WTC11 (cell line): ENCODE data around the gene RPRD1B. TPM values are rescaled to one million over a fixed set of nuclear protein-coding genes. Genes with fewer than 3 reads are reported as not detected.

Experiments used
- ATAC-seq: fragments of 200-7000 bp; cut with Tn5 transposase; 2 replicates; pipeline ENCODE4 v1.10.0; 2021; ENCODE audit warnings: mild to moderate bottlenecking, moderate library complexity
- CTCF ChIA-PET: fragments of 300-600 bp; sonication (Branson Sonifier 250); formaldehyde crosslinking; loops from one replicate; lab custom pipeline; 2021; ENCODE audit warnings: antibody characterized with exemption; lab: Charles Lee
- POLR2A ChIA-PET: fragments of 350-600 bp; sonication (Branson Sonifier 250); formaldehyde crosslinking; loops from one replicate; lab custom pipeline; 2021; ENCODE audit warnings: antibody characterized with exemption; lab: Charles Lee
- DNase-seq: peaks from one replicate; pipeline ENCODE4 v3.0.0; 2021; ENCODE audit warnings: low spot score
- H3K27ac Mint-ChIP-seq: 2 replicates; pipeline ENCODE4 v1.8.0; 2021; ENCODE audit warnings: mixed read lengths
- H3K27me3 Mint-ChIP-seq: 2 replicates; pipeline ENCODE4 v1.8.0; 2021; ENCODE audit warnings: low read depth, mild to moderate bottlenecking, moderate library complexity, mixed read lengths
- H3K36me3 Mint-ChIP-seq: 2 replicates; pipeline ENCODE4 v1.8.0; 2021; ENCODE audit warnings: mixed read lengths
- H3K4me1 Mint-ChIP-seq: 2 replicates; pipeline ENCODE4 v1.8.0; 2022; ENCODE audit warnings: mixed read lengths
- H3K4me3 Mint-ChIP-seq: 2 replicates; pipeline ENCODE4 v1.8.0; 2021; ENCODE audit warnings: mild to moderate bottlenecking, moderate library complexity, mixed read lengths
- H3K9me3 Mint-ChIP-seq: 2 replicates; pipeline ENCODE4 v1.8.0; 2021; ENCODE audit warnings: mixed read lengths
- CREB1 ChIP-seq: sonication (generic); formaldehyde crosslinking; IDR thresholded peaks from 2 replicates; pipeline ENCODE4 v1.8.0; 2023; ENCODE audit warnings: mild to moderate bottlenecking, missing genetic modification reagents
- CTCF ChIP-seq: fragments of 200-600 bp; IDR thresholded peaks from 2 replicates; pipeline ENCODE4 v1.8.0; 2022; ENCODE audit warnings: antibody characterized with exemption
- JAZF1 ChIP-seq: fragments of 250-450 bp; sonication (Bioruptor Pico); IDR thresholded peaks from 2 replicates; pipeline ENCODE4 v1.9.0; 2021; ENCODE audit warnings: moderate library complexity, mild to moderate bottlenecking, inconsistent platforms
- MYBL2 ChIP-seq: sonication (generic); formaldehyde crosslinking; IDR thresholded peaks from 2 replicates; pipeline ENCODE4 v1.8.1; 2023; ENCODE audit warnings: mild to moderate bottlenecking, moderate library complexity, missing genetic modification reagents
- NFATC4 ChIP-seq: fragments of 250-450 bp; sonication (Bioruptor Pico); IDR thresholded peaks from 2 replicates; pipeline ENCODE4 v1.9.0; 2021; ENCODE audit warnings: mild to moderate bottlenecking
- NR3C1 ChIP-seq: sonication (generic); formaldehyde crosslinking; conservative IDR thresholded peaks from 2 replicates; pipeline ENCODE4 v1.8.1; 2023; ENCODE audit warnings: low read depth, mild to moderate bottlenecking, missing genetic modification reagents
- PRRX2 ChIP-seq: fragments of 250-450 bp; sonication (Bioruptor Pico); IDR thresholded peaks from 2 replicates; pipeline ENCODE4 v1.8.0; 2021; ENCODE audit warnings: mild to moderate bottlenecking
- TP53 ChIP-seq: sonication (generic); formaldehyde crosslinking; IDR thresholded peaks from 2 replicates; pipeline ENCODE4 v1.8.1; 2023; ENCODE audit warnings: mild to moderate bottlenecking, missing genetic modification reagents
- ZNF416 ChIP-seq: fragments of 250-450 bp; sonication (Bioruptor Pico); IDR thresholded peaks from 2 replicates; pipeline ENCODE4 v1.9.0; 2021; ENCODE audit warnings: mild to moderate bottlenecking, inconsistent platforms
- ZNF671 ChIP-seq: fragments of 250-450 bp; sonication (Bioruptor Pico); IDR thresholded peaks from 2 replicates; pipeline ENCODE4 v1.8.0; 2021; ENCODE audit warnings: mild to moderate bottlenecking
- total RNA-seq: library from RNA; stranded (reverse); gene quantifications from 3 replicates; pipeline ENCODE4 v1.2.3, GENCODE V29; 2021
- TF ChIP-seq, protein P1 (sequence below): sonication (generic); formaldehyde crosslinking; IDR thresholded peaks from 2 replicates; pipeline ENCODE4 v1.8.1; 2022; ENCODE audit warnings: missing genetic modification reagents, borderline replicate concordance
- TF ChIP-seq, protein P2 (sequence below): sonication (generic); formaldehyde crosslinking; IDR thresholded peaks from 2 replicates; pipeline ENCODE4 v1.8.1; 2022; ENCODE audit warnings: low read depth, mild to moderate bottlenecking, moderate library complexity, missing genetic modification reagents, borderline replicate concordance
- TF ChIP-seq, protein P3 (sequence below): sonication (generic); formaldehyde crosslinking; IDR thresholded peaks from 2 replicates; pipeline ENCODE4 v1.8.0; 2022; ENCODE audit warnings: missing genetic modification reagents
- TF ChIP-seq, protein P4 (sequence below): sonication (generic); formaldehyde crosslinking; IDR thresholded peaks from 2 replicates; pipeline ENCODE4 v1.8.0; 2022; ENCODE audit warnings: mild to moderate bottlenecking, missing genetic modification reagents

RPRD1B gene
- total RNA-seq, 1 experiment from 2014 or later = 21.4 TPM

- DNase-seq (no peak), ATAC-seq (no peak)
- TF ChIP-seq TP53 (CRISPR knock-in tag) (no peak), JAZF1 (CRISPR knock-in tag) (no peak)
- TF ChIP-seq, protein P1, sequence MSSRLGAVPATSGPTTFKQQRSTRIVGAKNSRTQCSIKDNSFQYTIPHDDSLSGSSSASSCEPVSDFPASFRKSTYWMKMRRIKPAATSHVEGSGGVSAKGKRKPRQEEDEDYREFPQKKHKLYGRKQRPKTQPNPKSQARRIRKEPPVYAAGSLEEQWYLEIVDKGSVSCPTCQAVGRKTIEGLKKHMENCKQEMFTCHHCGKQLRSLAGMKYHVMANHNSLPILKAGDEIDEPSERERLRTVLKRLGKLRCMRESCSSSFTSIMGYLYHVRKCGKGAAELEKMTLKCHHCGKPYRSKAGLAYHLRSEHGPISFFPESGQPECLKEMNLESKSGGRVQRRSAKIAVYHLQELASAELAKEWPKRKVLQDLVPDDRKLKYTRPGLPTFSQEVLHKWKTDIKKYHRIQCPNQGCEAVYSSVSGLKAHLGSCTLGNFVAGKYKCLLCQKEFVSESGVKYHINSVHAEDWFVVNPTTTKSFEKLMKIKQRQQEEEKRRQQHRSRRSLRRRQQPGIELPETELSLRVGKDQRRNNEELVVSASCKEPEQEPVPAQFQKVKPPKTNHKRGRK (CRISPR knock-in tag) = no peak
- H3K4me3 Mint-ChIP-seq = no peak overlapping the region
- POLR2A ChIA-PET = interaction anchor here (0.7 kb wide), 1 partner anchor 528 kb away, joined by 8 read pairs; no protein-coding TSS in a partner anchor
- H3K27me3 Mint-ChIP-seq = no peaks in the 10 kb centered on the region
- no peaks in the 10 kb centered on the region for H3K9me3 Mint-ChIP-seq
- peaks cover 11% of the 10 kb centered on the region for H3K36me3 Mint-ChIP-seq
- H3K4me1 Mint-ChIP-seq = no peaks in the 10 kb centered on the region
- CTCF ChIA-PET = interaction anchor here (0.9 to 2.6 kb wide), 3 partner anchors 20 to 529 kb away, joined by 3 to 11 read pairs (median 4); no protein-coding TSS in a partner anchor
- no peak overlapping the region for H3K27ac Mint-ChIP-seq
Measured at GRCh38 chr20:38093641-38094077, 60.1 kb downstream of the RPRD1B start.

DNA sequence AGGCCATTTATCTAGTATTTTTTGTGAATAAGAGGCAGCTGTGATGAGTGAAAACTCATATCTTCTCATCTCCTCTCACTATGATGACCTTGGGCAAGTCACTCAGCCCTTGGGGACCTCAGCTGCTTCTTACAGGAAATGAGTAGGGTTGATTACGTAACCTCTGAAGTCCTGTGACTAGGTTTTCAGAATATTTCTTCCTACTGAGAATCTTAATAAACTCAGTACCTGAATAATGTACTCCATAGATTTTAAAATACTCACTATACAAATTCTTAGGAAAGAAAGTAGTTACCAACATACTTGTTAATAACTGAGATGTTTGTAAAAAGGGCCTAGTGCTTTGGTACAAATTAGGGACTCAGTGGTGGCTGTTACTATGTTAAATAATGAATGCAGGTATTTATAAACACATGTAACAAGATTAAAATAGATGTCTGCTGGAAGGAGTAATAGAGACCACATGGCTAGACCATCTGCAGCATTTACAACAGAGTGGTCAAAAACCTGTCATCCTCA, 60.9 kb downstream of the RPRD1B start:
- H3K4me1 Mint-ChIP-seq = no peaks in the 10 kb centered on the region
- H3K9me3 Mint-ChIP-seq = peaks cover under 1% of the 10 kb centered on the region; the same call in 1 of the 2 replicates
- TF ChIP-seq, protein P2, sequence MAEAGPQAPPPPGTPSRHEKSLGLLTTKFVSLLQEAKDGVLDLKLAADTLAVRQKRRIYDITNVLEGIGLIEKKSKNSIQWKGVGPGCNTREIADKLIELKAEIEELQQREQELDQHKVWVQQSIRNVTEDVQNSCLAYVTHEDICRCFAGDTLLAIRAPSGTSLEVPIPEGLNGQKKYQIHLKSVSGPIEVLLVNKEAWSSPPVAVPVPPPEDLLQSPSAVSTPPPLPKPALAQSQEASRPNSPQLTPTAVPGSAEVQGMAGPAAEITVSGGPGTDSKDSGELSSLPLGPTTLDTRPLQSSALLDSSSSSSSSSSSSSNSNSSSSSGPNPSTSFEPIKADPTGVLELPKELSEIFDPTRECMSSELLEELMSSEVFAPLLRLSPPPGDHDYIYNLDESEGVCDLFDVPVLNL (CRISPR knock-in tag) = no peak
- TF ChIP-seq MYBL2 (CRISPR knock-in tag) = no peak
- no peak for TF ChIP-seq CTCF
- TF ChIP-seq, protein P3, sequence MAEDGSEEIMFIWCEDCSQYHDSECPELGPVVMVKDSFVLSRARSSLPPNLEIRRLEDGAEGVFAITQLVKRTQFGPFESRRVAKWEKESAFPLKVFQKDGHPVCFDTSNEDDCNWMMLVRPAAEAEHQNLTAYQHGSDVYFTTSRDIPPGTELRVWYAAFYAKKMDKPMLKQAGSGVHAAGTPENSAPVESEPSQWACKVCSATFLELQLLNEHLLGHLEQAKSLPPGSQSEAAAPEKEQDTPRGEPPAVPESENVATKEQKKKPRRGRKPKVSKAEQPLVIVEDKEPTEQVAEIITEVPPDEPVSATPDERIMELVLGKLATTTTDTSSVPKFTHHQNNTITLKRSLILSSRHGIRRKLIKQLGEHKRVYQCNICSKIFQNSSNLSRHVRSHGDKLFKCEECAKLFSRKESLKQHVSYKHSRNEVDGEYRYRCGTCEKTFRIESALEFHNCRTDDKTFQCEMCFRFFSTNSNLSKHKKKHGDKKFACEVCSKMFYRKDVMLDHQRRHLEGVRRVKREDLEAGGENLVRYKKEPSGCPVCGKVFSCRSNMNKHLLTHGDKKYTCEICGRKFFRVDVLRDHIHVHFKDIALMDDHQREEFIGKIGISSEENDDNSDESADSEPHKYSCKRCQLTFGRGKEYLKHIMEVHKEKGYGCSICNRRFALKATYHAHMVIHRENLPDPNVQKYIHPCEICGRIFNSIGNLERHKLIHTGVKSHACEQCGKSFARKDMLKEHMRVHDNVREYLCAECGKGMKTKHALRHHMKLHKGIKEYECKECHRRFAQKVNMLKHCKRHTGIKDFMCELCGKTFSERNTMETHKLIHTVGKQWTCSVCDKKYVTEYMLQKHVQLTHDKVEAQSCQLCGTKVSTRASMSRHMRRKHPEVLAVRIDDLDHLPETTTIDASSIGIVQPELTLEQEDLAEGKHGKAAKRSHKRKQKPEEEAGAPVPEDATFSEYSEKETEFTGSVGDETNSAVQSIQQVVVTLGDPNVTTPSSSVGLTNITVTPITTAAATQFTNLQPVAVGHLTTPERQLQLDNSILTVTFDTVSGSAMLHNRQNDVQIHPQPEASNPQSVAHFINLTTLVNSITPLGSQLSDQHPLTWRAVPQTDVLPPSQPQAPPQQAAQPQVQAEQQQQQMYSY (CRISPR knock-in tag) = no peak
- TF ChIP-seq ZNF671 = no peak
- TF ChIP-seq NR3C1 (CRISPR knock-in tag) = no peak
- TF ChIP-seq, protein P4, sequence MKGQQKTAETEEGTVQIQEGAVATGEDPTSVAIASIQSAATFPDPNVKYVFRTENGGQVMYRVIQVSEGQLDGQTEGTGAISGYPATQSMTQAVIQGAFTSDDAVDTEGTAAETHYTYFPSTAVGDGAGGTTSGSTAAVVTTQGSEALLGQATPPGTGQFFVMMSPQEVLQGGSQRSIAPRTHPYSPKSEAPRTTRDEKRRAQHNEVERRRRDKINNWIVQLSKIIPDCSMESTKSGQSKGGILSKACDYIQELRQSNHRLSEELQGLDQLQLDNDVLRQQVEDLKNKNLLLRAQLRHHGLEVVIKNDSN = no peak
- TF ChIP-seq NFATC4 (CRISPR knock-in tag) = no peak
- no peak for TF ChIP-seq PRRX2 (CRISPR knock-in tag)
- TF ChIP-seq CREB1 (CRISPR knock-in tag) = no peak
- no peak for TF ChIP-seq ZNF416 (CRISPR knock-in tag)
- no peak for DNase-seq
- ChIA-PET CTCF (interaction anchor here (2.6 kb wide), 1 partner anchor 21 kb away, joined by 11 read pairs; no protein-coding TSS in a partner anchor), POLR2A (no interaction called here)
- ATAC-seq = no peak
- no peak overlapping the region for H3K4me3 Mint-ChIP-seq
- no peak overlapping the region for H3K27ac Mint-ChIP-seq
- H3K36me3 Mint-ChIP-seq = peaks cover 11% of the 10 kb centered on the region
- no peaks in the 10 kb centered on the region for H3K27me3 Mint-ChIP-seq
